Activated CD4-positive, CD25-positive, alpha-beta regulatory T cell treated with anti-CD3 and anti-CD28 coated beads, Interleukin-2, amount 50 U/mL, for 24 hours (primary cell): ENCODE measurements around the gene HBZ.
"Not testable (repeated sequence)": the region's sequence is repeated elsewhere in the genome, so short reads cannot be mapped to it uniquely, and the experiment has no call there.

Source experiments
- ATAC-seq, 2 donors: fragments of 150-1000 bp; cut with Tn5 transposase; one replicate each; pipeline ENCODE4 v1.10.0; 2021; ENCODE audit warnings: mild to moderate bottlenecking in 1 of 2, moderate library complexity in 1 of 2

Gene HBZ

DNA sequence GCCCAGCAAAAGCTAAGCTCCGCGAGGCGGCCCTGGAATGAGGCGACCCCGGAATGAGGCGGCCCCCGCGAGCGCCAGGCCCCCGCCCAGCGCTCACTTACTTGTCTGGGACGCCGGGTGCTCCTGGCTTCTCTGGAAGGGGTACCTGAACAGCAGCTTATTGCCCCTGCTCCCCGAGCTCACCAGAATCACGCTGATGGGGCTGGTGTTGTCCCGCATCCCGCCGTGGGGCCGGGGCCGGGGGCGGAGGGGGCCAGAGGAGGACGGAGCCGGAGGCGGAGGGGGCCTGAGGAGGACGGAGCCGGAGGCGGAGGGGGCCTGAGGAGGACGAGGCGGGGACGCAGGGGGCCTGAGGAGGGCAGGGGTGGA is 14.4 kb upstream of the HBZ start:
- ATAC-seq = peak; percentile 12 to 14

DNA sequence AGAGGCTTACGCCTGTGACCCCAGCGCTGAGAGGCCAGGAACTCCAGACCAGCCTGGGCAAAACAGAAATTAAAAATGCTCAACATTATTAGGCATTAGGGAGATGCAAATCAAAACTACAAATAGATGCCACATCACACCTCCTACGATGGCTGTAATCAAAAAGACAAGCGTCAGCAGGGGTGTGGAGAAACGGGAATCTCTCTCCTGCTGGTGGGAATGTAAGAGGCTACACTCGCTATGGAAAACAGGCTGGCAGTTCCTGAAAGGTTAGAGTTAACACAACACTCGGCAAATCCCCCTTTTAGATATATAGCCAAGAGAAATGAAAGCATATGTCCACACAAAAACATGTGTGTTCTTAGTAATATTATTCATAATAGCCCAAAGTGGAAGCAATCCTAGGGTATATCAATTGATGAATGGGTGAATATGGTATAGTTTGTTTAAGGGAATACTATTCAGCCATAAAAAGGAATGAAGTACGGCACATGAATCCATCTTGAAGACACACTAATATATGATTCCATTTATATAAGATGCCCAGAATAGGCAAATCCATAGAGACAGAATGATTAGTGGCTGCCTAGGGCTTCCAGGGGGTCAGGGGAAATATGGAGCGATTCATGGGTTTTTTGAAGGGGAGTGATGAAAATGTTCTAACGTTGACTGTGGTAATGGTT is 12.1 kb upstream of the HBZ start:
- no peak for ATAC-seq

DNA sequence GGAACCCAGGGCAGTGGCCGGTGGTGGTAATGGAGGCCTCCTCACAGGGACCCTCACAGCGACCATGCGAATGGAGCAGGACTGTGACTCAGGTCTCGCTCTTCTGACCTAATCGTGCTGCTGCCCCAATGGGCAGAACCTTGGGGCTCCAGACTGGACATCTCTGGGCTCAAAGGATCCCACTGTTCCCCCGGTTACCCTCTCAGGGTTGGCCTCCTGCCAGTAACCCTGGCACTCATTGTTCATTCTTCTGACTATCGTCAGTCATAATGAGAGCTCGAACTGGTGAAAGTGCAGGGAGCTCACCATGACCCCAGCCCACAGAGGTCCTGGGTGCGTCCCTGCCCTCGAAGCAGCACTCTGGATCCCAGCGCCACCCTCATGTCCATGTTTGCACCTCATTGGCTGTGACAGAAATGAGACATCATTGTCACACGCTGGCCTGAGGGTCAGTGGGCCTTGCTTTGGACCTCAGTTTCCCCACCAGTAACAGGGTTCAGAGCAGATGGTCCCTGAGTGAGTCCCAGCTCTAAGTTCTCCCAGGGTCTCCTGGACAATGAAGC is 10.0 kb upstream of the HBZ start:
- no peak for ATAC-seq

DNA sequence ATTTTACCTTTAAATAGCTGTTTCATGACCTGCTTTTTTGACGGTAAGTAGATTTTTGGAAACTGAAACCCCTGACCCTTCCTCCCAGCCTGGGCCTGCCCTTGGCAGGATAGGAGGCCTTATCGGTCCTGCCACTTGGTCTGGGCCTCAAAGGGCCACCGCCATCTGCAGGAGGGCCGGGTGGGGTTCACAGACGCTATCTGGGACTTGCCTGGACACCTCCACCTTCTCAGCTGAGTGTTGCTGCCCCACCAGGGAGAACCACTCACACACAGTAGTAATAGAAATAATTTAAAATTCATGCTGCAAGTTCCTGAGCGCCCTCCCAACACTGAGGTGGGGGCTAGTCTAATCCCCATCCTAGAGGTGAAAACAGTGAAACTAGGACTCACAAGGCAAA is 9.4 kb upstream of the HBZ start:
- no peak for ATAC-seq

DNA sequence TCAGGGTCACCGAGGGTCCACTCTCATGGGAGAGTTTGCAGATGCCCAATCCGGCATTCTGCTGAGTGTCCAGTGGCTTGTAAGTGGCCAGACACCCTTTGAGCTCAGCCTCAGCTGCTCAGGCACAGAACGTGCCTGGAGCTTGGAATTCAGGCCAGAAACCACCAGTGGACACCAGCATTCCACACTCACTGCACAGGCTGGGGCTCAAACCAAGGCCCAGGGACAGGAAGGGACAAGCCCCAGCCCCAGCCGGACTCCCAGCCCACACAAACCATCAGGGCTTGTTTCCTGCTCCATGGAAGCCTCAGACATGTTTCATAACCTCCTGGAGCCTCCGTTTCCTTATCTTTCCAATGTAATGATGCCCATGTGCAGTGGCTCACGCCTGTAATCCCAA is 9.0 kb upstream of the HBZ start:
- no peak for ATAC-seq

DNA sequence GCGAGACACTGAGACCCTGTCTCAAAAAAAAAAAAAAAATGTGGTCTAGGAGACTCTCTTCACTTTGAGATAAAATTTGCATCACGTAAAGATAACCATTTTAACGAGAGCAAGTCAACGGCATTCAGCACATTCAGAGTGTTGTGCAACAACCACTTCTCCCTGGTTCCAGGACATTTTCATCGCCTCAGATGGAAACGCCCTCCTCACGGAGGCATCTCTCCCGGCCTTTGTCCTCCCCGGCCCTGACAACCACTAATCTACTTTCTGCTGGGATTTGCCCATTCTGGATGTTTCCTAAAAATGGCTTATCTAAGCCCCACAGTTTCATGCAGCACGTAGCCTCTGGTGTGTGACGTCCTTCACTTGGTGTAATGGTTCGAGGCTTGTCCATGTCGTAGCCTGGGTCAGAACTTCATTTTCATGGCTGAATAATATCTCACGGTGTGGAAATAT is 7.6 kb upstream of the HBZ start:
- ATAC-seq = no peak

DNA sequence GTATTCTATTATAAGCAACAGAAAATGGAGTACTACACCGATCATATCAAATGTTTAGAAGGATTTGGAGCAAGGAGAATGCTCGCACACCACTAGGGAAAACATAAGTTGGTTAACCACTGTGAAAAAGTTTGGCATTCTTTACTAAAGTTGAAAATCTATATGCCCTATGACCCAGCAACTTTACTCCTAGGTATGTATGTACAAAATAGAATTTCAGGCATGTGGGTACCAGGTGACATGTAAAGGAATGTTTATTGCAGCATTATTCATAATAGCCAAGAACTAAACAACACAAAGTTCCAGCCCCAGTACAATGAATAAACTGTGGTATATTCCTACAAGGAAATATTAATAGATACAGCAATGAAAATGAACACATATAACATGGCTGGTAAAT is 5.8 kb upstream of the HBZ start:
- ATAC-seq = no peak

DNA sequence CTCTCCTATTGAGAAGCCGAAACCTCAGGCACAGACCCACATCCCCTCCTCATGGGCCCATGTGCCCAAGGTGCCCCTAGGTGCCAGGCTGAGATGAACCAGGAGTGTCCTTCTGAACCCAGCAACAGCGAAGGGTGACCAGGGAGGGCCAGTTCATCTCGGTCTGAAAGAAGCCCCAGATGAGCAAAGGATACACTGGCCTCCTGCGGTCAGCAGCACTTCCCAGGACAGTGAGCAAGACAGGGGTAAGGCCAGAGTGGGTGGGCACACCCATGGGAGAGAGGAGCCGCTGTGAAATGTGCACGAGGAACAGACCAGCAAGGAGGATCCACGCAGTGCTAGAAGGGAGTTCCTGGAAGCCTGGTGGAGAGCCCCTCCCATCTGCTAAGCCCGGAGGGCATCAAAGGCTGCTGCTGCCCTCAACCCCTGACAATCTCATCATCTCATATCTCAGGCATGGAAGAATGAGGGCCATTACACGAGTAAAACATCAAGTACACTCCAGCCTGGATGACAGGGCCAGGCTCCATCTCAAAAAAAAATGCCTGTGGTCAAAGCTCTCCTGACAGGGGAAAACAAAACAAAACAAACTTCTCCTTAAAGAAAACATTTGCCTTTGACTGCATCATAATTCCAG is 3.3 kb upstream of the HBZ start:
- no peak for ATAC-seq

DNA sequence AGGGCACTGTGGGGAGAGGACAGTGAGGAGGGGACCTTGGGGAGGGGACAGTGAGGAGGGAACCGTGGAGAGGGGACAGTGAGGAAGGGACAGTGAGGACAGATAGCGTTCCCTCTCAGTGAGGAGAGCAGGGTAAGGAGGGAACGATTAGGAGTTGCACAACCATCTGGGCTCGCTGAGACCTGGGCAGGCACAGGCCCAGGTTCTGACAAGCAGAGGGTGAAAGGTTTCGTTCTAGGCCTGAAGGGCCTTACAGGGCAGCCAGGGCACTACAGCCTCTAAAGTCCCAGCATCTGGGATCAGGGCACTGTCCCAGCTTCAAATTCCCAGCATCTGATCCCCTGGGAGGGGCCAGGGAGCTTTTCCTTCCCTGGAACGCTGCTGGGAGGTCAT is 681 bp downstream of the HBZ start:
- ATAC-seq = not testable (repeated sequence)

DNA sequence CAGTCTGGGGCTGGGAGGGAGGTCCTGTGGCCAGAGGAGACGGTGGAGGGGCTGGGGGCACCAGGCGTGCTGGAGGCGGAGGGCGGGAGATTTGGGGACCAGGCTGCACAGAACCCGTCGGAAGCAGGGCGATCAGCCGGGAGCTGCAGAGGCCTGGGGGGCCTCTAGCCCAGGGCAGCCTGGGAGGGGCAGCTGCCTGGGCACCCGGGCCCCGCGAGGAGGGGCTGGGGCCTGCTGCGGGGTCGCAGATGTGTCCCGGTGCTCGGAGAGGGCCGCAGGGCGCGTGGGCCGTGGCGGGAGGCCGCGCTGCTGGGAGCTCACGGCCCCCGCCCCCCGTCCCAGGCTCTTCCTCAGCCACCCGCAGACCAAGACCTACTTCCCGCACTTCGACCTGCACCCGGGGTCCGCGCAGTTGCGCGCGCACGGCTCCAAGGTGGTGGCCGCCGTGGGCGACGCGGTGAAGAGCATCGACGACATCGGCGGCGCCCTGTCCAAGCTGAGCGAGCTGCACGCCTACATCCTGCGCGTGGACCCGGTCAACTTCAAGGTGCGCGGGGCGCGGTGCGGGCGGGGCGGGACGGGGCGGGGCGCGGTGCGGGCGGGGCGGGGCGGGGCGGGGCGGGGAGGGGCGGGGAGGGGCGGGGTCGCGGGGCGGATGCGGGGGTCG is 1.2 kb downstream of the HBZ start:
- ATAC-seq = not testable (repeated sequence)

DNA sequence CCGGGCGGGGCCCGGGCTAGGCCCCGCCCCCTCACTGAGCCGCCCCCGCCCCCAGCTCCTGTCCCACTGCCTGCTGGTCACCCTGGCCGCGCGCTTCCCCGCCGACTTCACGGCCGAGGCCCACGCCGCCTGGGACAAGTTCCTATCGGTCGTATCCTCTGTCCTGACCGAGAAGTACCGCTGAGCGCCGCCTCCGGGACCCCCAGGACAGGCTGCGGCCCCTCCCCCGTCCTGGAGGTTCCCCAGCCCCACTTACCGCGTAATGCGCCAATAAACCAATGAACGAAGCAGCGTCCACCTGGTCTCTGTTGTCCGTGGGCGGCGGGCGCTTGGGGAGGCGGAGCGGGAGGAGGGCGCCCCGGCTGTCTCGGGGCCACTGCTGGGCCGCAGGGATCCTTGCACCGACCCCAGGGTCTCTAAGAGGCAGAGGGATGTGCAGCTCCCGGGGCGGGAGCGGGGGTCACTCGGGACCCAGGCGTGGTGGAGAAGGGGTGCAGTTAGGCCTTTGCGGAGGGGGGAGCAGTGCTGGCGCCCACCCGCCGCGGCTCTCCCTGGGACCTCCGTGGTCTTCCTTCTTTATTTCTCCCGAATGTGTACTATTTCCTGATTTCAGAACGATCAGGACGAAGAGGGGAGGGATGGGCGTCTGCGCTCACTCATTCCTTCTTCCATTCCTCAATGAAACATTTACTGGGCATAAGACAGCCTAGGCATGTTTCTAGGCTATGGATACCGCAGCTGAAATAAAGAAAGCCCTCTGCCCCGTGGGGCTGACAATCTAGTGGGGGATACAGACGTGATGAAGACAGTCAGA is 2.0 kb downstream of the HBZ start:
- peak in 1 of 2 donors; percentile 22 for ATAC-seq

DNA sequence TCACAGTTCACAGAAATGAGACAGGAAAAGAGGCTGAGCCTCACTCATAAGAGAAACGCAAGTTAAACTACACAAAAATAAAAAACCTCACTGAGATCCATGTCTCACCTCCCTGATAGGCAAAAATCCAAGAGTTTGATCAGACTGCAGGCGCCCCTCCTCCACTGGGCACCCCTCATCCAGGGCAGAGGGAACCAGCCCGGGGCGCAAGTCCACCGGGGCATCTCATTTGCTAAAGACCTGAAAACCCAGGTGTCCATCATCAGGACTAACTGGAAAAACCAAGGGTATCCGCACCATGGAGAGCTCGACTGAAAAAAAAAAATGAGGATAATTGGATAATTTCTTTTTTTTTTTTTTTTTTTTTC is 2.6 kb downstream of the HBZ start:
- ATAC-seq = no peak

DNA sequence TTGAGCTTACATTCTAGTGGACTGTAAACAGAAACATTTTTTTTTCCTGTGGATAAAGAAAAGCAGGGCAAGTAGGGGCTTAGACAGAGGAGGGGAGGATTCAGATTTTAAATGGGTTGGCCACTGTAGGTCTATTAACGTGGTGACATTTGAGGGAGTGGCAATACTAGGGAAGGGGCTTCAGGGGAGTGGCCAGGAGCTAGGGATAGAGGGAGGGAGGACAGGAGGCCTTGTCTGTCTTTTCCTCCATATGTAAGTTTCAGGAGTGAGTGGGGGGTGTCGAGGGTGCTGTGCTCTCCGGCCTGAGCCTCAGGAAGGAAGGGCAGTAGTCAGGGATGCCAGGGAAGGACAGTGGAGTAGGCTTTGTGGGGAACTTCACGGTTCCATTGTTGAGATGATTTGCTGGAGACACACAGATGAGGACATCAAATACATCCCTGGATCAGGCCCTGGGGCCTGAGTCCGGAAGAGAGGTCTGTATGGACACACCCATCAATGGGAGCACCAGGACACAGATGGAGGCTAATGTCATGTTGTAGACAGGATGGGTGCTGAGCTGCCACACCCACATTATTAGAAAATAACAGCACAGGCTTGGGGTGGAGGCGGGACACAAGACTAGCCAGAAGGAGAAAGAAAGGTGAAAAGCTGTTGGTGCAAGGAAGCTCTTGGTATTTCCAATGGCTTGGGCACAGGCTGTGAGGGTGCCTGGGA is 6.8 kb downstream of the HBZ start:
- ATAC-seq = no peak

DNA sequence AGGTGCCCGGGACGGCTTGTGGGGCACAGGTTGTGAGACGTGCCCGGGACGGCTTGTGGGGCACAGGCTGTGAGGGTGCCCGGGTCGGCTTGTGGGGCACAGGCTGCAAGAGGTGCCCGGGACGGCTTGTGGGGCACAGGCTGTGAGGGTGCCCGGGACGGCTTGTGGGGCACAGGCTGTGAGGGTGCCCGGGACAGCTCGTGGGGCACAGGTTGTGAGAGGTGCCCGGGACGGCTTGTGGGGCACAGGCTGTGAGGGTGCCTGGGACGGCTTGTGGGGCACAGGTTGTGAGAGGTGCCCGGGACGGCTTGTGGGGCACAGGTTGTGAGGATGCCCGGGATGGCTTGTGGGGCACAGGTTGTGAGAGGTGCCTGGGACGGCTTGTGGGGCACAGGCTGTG is 7.8 kb downstream of the HBZ start:
- ATAC-seq = not testable (repeated sequence)

DNA sequence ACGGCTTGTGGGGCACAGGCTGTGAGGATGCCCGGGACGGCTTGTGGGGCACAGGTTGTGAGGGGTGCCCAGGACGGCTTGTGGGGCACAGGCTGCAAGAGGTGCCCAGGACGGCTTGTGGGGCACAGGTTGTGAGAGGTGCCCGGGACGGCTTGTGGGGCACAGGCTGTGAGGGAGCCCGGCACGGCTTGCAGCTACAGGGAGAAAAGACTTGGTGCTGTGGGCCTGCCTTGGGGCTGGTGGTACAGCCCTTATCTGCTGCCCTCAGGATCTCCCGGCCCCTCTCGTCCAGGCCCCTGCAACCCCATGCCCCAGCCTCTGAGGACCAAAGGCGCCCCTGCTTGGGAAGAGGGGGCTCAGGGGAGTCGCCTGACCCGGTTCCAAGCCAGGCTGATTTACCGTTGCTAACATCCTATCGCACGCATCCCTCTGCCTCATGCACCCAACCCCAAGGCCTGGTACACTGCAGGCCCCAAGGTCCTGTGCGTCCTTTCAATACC is 8.3 kb downstream of the HBZ start:
- ATAC-seq = no peak

DNA sequence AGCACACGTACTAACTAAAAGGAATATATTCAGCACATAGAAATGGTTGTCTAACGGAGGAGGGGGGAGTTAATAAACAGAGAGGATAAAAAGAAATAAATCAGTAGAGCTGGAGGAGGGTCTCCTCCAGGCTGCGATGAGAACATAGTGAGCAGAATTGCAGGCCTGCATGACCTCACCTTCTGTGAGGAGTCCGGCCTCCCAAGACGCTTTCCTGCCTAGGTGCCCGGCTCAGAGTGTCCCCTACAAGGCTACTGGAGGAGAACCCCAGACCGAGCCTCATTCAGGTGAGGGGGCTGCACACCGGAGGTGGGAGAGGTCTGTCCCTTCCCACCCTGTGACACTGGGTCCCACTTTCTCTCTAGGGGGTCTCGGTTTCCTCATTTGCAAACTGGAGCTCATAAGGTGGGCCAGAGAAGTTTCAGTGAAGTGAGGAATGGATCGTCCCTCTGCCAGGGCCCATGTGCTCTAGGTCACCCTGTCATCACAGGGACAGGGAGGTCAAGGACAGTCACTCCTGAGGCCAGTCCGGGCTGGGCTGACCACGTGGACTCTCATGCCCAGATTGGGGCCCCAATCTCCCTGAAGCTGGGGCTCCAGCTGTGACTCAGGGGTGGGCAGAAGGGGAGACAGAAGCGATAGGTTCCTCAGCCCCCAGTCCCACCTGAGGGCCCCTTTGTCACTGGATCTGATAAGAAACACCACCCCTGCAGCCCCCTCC is 10.0 kb downstream of the HBZ start:
- ATAC-seq = no peak

DNA sequence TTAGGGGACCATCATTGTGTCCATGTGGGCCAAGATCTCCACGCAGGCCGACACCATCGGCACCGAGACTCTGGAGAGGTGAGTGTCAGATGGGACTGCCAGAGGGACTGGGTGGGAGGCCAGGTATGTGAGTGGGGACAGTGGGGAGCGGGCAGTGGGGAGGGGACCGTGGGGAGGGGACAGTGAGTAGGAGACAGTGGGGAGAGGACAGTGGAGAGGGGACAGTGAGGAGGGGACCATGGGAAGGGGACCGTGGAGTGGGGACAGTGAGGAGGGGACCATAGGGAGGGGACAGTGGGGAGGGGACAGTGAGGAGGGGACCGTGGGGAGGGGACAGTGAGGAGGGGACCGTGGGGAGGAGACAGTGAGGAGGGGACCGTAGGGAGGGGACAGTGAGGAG is 10.7 kb downstream of the HBZ start:
- ATAC-seq = not testable (repeated sequence)

DNA sequence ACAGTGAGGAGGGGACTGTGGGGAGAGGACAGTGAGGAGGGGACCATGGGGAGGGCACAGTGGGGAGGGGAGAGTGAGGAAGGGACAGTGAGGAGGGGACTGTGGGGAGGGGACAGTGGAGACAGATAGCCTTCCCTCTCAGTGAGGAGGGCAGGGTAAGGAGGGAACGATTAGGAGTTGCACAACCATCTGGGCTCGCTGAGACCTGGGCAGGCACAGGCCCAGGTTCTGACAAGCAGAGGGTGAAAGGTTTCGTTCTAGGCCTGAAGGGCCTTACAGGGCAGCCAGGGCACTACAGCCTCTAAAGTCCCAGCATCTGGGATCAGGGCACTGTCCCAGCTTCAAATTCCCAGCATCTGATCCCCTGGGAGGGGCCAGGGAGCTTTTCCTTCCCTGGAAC is 11.3 kb downstream of the HBZ start:
- not testable (repeated sequence) for ATAC-seq

DNA sequence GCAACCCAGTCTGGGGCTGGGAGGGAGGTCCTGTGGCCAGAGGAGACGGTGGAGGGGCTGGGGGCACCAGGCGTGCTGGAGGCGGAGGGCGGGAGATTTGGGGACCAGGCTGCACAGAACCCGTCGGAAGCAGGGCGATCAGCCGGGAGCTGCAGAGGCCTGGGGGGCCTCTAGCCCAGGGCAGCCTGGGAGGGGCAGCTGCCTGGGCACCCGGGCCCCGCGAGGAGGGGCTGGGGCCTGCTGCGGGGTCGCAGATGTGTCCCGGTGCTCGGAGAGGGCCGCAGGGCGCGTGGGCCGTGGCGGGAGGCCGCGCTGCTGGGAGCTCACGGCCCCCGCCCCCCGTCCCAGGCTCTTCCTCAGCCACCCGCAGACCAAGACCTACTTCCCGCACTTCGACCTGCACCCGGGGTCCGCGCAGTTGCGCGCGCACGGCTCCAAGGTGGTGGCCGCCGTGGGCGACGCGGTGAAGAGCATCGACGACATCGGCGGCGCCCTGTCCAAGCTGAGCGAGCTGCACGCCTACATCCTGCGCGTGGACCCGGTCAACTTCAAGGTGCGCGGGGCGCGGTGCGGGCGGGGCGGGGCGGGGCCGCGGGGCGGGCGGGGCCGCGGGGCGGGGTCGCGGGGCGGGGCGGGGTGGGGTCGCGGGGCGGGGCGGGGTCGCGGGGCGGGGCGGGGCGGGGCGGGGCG is 11.8 kb downstream of the HBZ start:
- not testable (repeated sequence) for ATAC-seq

DNA sequence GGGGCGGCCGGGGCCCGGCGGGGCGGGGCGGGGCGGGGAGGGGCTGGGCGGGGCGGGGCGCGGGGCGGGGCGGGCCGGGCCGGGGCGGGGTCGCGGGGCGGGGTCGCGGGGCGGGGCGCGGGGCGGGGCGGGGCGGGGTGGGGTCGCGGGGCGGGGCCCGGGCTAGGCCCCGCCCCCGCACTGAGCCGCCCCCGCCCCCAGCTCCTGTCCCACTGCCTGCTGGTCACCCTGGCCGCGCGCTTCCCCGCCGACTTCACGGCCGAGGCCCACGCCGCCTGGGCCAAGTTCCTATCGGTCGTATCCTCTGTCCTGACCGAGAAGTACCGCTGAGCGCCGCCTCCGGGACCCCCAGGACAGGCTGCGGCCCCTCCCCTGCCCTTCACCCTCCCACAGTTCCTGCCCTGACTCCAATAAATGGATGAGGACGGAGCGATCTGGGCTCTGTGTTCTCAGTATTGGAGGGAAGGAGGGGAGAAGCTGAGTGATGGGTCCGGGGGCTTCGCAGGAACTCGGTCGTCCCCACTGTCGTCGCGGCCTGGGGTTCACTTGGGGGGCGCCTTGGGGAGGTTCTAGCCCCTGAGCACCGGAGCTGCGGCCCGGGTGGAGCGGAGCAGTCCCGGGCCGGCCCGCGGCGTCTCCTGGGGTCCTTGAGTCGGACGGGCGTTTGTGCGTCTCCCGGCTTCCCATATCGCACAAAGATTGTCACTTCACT is 12.5 kb downstream of the HBZ start:
- ATAC-seq = no peak
